HepG2 (cell line): ENCODE results near the gene TJAP1. TPM values are rescaled to one million over a fixed set of nuclear protein-coding genes. Genes with fewer than 3 reads are reported as not detected.

ENCODE experiments used
- E2F5 ChIP-seq: sonication (generic); formaldehyde crosslinking; conservative IDR thresholded peaks from 2 replicates; pipeline ENCODE4 v1.4.0; 2020; ENCODE audit warnings: missing genetic modification reagents
- FOXA3 ChIP-seq: IDR thresholded peaks from 2 replicates; pipeline ENCODE4 v1.6.1; 2016; ENCODE audit warnings: missing genetic modification reagents, missing compliant biosample characterization
- GABPB1 ChIP-seq: IDR thresholded peaks from 2 replicates; pipeline ENCODE4 v1.6.1; 2016; ENCODE audit warnings: mild to moderate bottlenecking, missing genetic modification reagents, moderate library complexity, missing compliant biosample characterization
- HES4 ChIP-seq: sonication (generic); formaldehyde crosslinking; IDR thresholded peaks from 2 replicates; pipeline ENCODE4 v1.9.0; 2021; ENCODE audit warnings: mild to moderate bottlenecking, missing genetic modification reagents, borderline replicate concordance
- KDM4B ChIP-seq: sonication (generic); formaldehyde crosslinking; IDR thresholded peaks from 2 replicates; pipeline ENCODE4 v1.4.0; 2020; ENCODE audit warnings: missing genetic modification reagents
- NCOA1 ChIP-seq: sonication (generic); formaldehyde crosslinking; IDR thresholded peaks from 2 replicates; pipeline ENCODE4 v1.9.0; 2021; ENCODE audit warnings: missing genetic modification reagents
- NFYB ChIP-seq: sonication (generic); formaldehyde crosslinking; IDR thresholded peaks from 2 replicates; pipeline ENCODE4 v1.4.0; 2020; ENCODE audit warnings: missing genetic modification reagents
- NRL ChIP-seq: sonication (generic); formaldehyde crosslinking; IDR thresholded peaks from 2 replicates; pipeline ENCODE4 v1.5.0; 2020; ENCODE audit warnings: missing genetic modification reagents, mild to moderate bottlenecking, moderate library complexity, borderline replicate concordance
- POGK ChIP-seq: sonication (generic); formaldehyde crosslinking; conservative IDR thresholded peaks from 2 replicates; pipeline ENCODE4 v1.8.0; 2022; ENCODE audit warnings: mild to moderate bottlenecking, moderate library complexity, missing genetic modification reagents
- SMAD3 ChIP-seq: sonication (generic); formaldehyde crosslinking; IDR thresholded peaks from 2 replicates; pipeline ENCODE4 v1.4.0; 2020; ENCODE audit warnings: missing genetic modification reagents
- SP4 ChIP-seq: sonication (generic); formaldehyde crosslinking; IDR thresholded peaks from 2 replicates; pipeline ENCODE4 v1.8.1; 2023; ENCODE audit warnings: mild to moderate bottlenecking, missing genetic modification reagents
- TAF15 ChIP-seq: fragments of 200-400 bp; formaldehyde crosslinking; IDR thresholded peaks from one replicate; pipeline ENCODE4 v1.6.1; 2018; ENCODE audit warnings: mild to moderate bottlenecking, low read depth, low read length; ENCODE audit not compliant: poor library complexity, severe bottlenecking
- TARDBP ChIP-seq: sonication (generic); formaldehyde crosslinking; IDR thresholded peaks from 2 replicates; pipeline ENCODE4 v1.8.0; 2022; ENCODE audit warnings: mild to moderate bottlenecking, missing genetic modification reagents
- ZMAT5 ChIP-seq: sonication (generic); formaldehyde crosslinking; IDR thresholded peaks from 2 replicates; pipeline ENCODE4 v1.5.0; 2020; ENCODE audit warnings: mild to moderate bottlenecking, low read depth, missing genetic modification reagents, borderline replicate concordance
- ZNF3 ChIP-seq: IDR thresholded peaks from 2 replicates; pipeline ENCODE4 v1.7.0; 2017; ENCODE audit warnings: inconsistent platforms
- ZNF563 ChIP-seq: sonication (generic); formaldehyde crosslinking; IDR thresholded peaks from 2 replicates; pipeline ENCODE4 v1.8.0; 2022; ENCODE audit warnings: mild to moderate bottlenecking, moderate library complexity, missing genetic modification reagents
- ZNF572 ChIP-seq: sonication (generic); formaldehyde crosslinking; IDR thresholded peaks from 2 replicates; pipeline ENCODE4 v1.5.1; 2020; ENCODE audit warnings: mild to moderate bottlenecking, missing genetic modification reagents
- ZNF607 ChIP-seq: sonication (generic); formaldehyde crosslinking; IDR thresholded peaks from 2 replicates; pipeline ENCODE4 v1.5.1; 2020; ENCODE audit warnings: missing genetic modification reagents, mild to moderate bottlenecking, borderline replicate concordance
- ZNF660 ChIP-seq: sonication (generic); formaldehyde crosslinking; IDR thresholded peaks from 2 replicates; pipeline ENCODE4 v1.5.1; 2020; ENCODE audit warnings: mild to moderate bottlenecking, low read depth, missing genetic modification reagents, borderline replicate concordance
- ZNF775 ChIP-seq: sonication (generic); formaldehyde crosslinking; IDR thresholded peaks from 2 replicates; pipeline ENCODE4 v1.4.0; 2020; ENCODE audit warnings: missing genetic modification reagents, mild to moderate bottlenecking, moderate library complexity, borderline replicate concordance
- ZNF800 ChIP-seq: sonication (generic); formaldehyde crosslinking; IDR thresholded peaks from 2 replicates; pipeline ENCODE4 v1.4.0; 2020; ENCODE audit warnings: missing genetic modification reagents
- ZNF839 ChIP-seq: sonication (generic); formaldehyde crosslinking; IDR thresholded peaks from 2 replicates; pipeline ENCODE4 v1.4.0; 2020; ENCODE audit warnings: missing genetic modification reagents, mild to moderate bottlenecking, borderline replicate concordance
- polyA plus RNA-seq, 8 experiments: library from polyadenylated mRNA; depleted of rRNA in 3 of 8; stranded (reverse) in 7 of 8; unstranded in 1 of 8; fragments of >200 nt; fragmentation: Illumina TruSeq in 4 of 8; extraction: Trizol in 4 of 8; gene quantifications; 2 replicates each; pipeline versions ENCODE4 v1.2.1 to v1.2.3, GENCODE V29; 2011 to 2016; ENCODE audit warnings: low read depth in 4 of 8, missing spikeins in 1 of 8, mixed read lengths in 1 of 8; ENCODE audit not compliant: insufficient read depth in 1 of 8
- total RNA-seq, 5 experiments: library from RNA; depleted of rRNA; stranded (reverse); fragments of >200 nt; fragmentation: Illumina TruSeq; extraction: Trizol; gene quantifications; 2 replicates each; pipeline ENCODE4 v1.2.3, GENCODE V29; 2016; ENCODE audit warnings: low read depth in 1 of 5
- TF ChIP-seq, protein P1 (sequence below): IDR thresholded peaks from 2 replicates; pipeline ENCODE4 v1.6.1; 2016

TJAP1 gene
- total and polyA plus RNA-seq, 2 of the 13 experiments (the other 11 are each of a cell fraction or from before 2014, with no cell fraction given) = 15.7 to 41.6 TPM

- TF ChIP-seq POGK (CRISPR knock-in tag) (peak; percentile 73; the same call in 1 of the 2 replicates), SP4 (CRISPR knock-in tag) (peak; percentile 71), KDM4B (no peak), ZNF775 (CRISPR knock-in tag) (peak; percentile 69; the same call in 1 of the 2 replicates), GABPB1 (peak; percentile 75), ZMAT5 (no peak), NRL (CRISPR knock-in tag) (peak; percentile 83; the same call in 1 of the 2 replicates), E2F5 (CRISPR knock-in tag) (peak; percentile 82), ZNF839 (no peak), TARDBP (CRISPR knock-in tag) (peak; percentile 80; the same call in 1 of the 2 replicates), SMAD3 (CRISPR knock-in tag) (0 out of 2 replicates have a peak, but pooled peaks have one; percentile 12), ZNF660 (no peak), ZNF572 (0 out of 2 replicates have a peak, but pooled peaks have one; percentile 30), ZNF800 (CRISPR knock-in tag) (no peak), TAF15 (peak; percentile 88), NFYB (CRISPR knock-in tag) (no peak), ZNF607 (CRISPR knock-in tag) (peak; percentile 83), ZNF3 (CRISPR knock-in tag) (no peak), FOXA3 (peak; percentile 33; the same call in 1 of the 2 replicates), HES4 (CRISPR knock-in tag) (peak; percentile 63; the same call in 1 of the 2 replicates), ZNF563 (no peak), NCOA1 (CRISPR knock-in tag) (no peak)
- TF ChIP-seq, protein P1, sequence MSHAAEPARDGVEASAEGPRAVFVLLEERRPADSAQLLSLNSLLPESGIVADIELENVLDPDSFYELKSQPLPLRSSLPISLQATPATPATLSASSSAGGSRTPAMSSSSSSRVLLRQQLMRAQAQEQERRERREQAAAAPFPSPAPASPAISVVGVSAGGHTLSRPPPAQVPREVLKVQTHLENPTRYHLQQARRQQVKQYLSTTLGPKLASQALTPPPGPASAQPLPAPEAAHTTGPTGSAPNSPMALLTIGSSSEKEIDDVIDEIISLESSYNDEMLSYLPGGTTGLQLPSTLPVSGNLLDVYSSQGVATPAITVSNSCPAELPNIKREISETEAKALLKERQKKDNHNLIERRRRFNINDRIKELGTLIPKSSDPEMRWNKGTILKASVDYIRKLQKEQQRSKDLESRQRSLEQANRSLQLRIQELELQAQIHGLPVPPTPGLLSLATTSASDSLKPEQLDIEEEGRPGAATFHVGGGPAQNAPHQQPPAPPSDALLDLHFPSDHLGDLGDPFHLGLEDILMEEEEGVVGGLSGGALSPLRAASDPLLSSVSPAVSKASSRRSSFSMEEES (CRISPR knock-in tag) = 0 out of 2 replicates have a peak, but pooled peaks have one; percentile 20
These were observed at the start of gene TJAP1 (continued) for GRCh38 chr6:43477235-43478007.
